ENCODE results near the gene PRRG1.

DNA sequence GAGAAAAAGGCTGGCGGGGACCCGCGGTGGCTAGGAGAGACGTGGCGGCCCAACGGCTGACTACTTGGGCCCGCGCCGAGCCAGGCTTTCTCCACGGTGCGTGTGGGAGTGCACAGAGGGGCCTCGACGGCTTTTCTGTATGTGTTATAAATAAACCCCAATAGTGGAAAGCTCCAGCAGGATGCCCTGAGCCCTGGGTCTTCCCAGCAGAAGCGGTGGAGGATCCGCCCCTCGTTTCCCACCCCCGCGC is 268 bp upstream of the PRRG1 start:
- TF ChIP-seq GATA2 (IDR thresholded peaks at IDR 0.05; ENCODE audit: low read depth, low read length) (no peak), GATA3 (IDR thresholded peaks at IDR 0.05; ENCODE audit: low read depth, low read length) (no peak)
